Parathyroid adenoma (tissue), 2 donors: ENCODE measurements around the gene SLC2A13.
"Not testable (repeated sequence)": the region's sequence is repeated elsewhere in the genome, so short reads cannot be mapped to it uniquely, and the experiment has no call there.

Experiments used
- H2AFZ ChIP-seq: fragments of 300-600 bp; sonication (generic); one replicate; pipeline ENCODE4 v1.7.0; 2017; ENCODE audit warnings: antibody characterized with exemption, mild to moderate bottlenecking
- H3K27ac ChIP-seq: fragments of 300-600 bp; sonication (generic); one replicate; pipeline ENCODE4 v1.7.0; 2017
- H3K27me3 ChIP-seq: fragments of 300-600 bp; sonication (generic); one replicate; pipeline ENCODE4 v1.7.0; 2017; ENCODE audit warnings: low read length; ENCODE audit not compliant: control insufficient read depth, insufficient read depth
- H3K36me3 ChIP-seq: fragments of 300-600 bp; sonication (generic); one replicate; pipeline ENCODE4 v1.7.0; 2017; ENCODE audit warnings: low read length; ENCODE audit not compliant: control insufficient read depth, insufficient read depth
- H3K4me1 ChIP-seq: fragments of 300-600 bp; sonication (generic); one replicate; pipeline ENCODE4 v1.7.0; 2017; ENCODE audit warnings: control low read depth
- H3K4me2 ChIP-seq: fragments of 300-600 bp; sonication (generic); one replicate; pipeline ENCODE4 v1.7.0; 2017; ENCODE audit warnings: low read length
- H3K4me3 ChIP-seq: fragments of 300-600 bp; sonication (generic); one replicate; pipeline ENCODE4 v1.7.0; 2017; ENCODE audit warnings: low read depth, low read length
- H3K79me2 ChIP-seq: fragments of 300-600 bp; sonication (generic); one replicate; pipeline ENCODE4 v1.7.0; 2017; ENCODE audit warnings: control low read depth
- H3K9ac ChIP-seq: fragments of 300-600 bp; sonication (generic); one replicate; pipeline ENCODE4 v1.7.0; 2017; ENCODE audit warnings: mild to moderate bottlenecking
- H3K9me3 ChIP-seq: fragments of 300-600 bp; sonication (generic); one replicate; pipeline ENCODE4 v1.7.0; 2017; ENCODE audit warnings: low read length; ENCODE audit not compliant: control insufficient read depth
- CTCF ChIP-seq: fragments of 300-600 bp; sonication (generic); IDR thresholded peaks from one replicate; pipeline ENCODE4 v1.7.0; 2017; ENCODE audit warnings: antibody characterized with exemption, mild to moderate bottlenecking
- donor health status: primary hyperparathyroidism.

Gene SLC2A13

GRCh38 chr12:39816671-39817185 is 289.2 kb downstream of the SLC2A13 start:
- no peak overlapping the region for H3K4me2 ChIP-seq
- no peak overlapping the region for H2AFZ ChIP-seq
- H3K36me3 ChIP-seq = no peaks in the 10 kb centered on the region
- H3K4me3 ChIP-seq = no peak overlapping the region
- H3K4me1 ChIP-seq = no peaks in the 10 kb centered on the region
- no peaks in the 10 kb centered on the region for H3K27me3 ChIP-seq
- TF ChIP-seq CTCF = no peak
- H3K9ac ChIP-seq = no peak overlapping the region
- H3K9me3 ChIP-seq = no peaks in the 10 kb centered on the region
- H3K27ac ChIP-seq = no peak overlapping the region
- H3K79me2 ChIP-seq = no peaks in the 10 kb centered on the region

GRCh38 chr12:39815746-39816145 is 290.1 kb downstream of the SLC2A13 start:
- TF ChIP-seq CTCF = no peak
- Histone ChIP-seq H3K9ac (no peak overlapping the region), H3K36me3 (no peaks in the 10 kb centered on the region), H2AFZ (no peak overlapping the region), H3K27ac (no peak overlapping the region), H3K79me2 (no peaks in the 10 kb centered on the region), H3K4me3 (no peak overlapping the region), H3K9me3 (no peaks in the 10 kb centered on the region), H3K27me3 (no peaks in the 10 kb centered on the region), H3K4me1 (no peaks in the 10 kb centered on the region), H3K4me2 (no peak overlapping the region)

GRCh38 chr12:39814626-39815025 is 291.3 kb downstream of the SLC2A13 start:
- Histone ChIP-seq H3K9ac (no peak overlapping the region), H2AFZ (no peak overlapping the region), H3K79me2 (no peaks in the 10 kb centered on the region), H3K27me3 (no peaks in the 10 kb centered on the region), H3K4me3 (no peak overlapping the region), H3K36me3 (no peaks in the 10 kb centered on the region), H3K9me3 (no peaks in the 10 kb centered on the region), H3K4me1 (no peaks in the 10 kb centered on the region), H3K4me2 (no peak overlapping the region), H3K27ac (no peak overlapping the region)
- no peak for TF ChIP-seq CTCF

GRCh38 chr12:39813776-39814175 is 292.1 kb downstream of the SLC2A13 start:
- Histone ChIP-seq H3K27me3 (no peaks in the 10 kb centered on the region), H2AFZ (no peak overlapping the region), H3K4me3 (no peak overlapping the region), H3K9me3 (no peaks in the 10 kb centered on the region), H3K79me2 (no peaks in the 10 kb centered on the region), H3K36me3 (no peaks in the 10 kb centered on the region), H3K4me1 (no peaks in the 10 kb centered on the region), H3K9ac (no peak overlapping the region), H3K4me2 (no peak overlapping the region), H3K27ac (no peak overlapping the region)
- TF ChIP-seq CTCF = no peak

GRCh38 chr12:39812456-39812855 is 293.4 kb downstream of the SLC2A13 start:
- not testable (repeated sequence) for H3K79me2 ChIP-seq, H3K27ac ChIP-seq, H3K9me3 ChIP-seq

More at GRCh38 chr12:39812456-39812855, 293.4 kb downstream of the SLC2A13 start:
- not testable (repeated sequence) for H3K36me3 ChIP-seq, H2AFZ ChIP-seq, H3K9ac ChIP-seq, H3K4me3 ChIP-seq, H3K4me2 ChIP-seq, H3K27me3 ChIP-seq, H3K4me1 ChIP-seq
